ENCODE data around the gene OCA2.

DNA sequence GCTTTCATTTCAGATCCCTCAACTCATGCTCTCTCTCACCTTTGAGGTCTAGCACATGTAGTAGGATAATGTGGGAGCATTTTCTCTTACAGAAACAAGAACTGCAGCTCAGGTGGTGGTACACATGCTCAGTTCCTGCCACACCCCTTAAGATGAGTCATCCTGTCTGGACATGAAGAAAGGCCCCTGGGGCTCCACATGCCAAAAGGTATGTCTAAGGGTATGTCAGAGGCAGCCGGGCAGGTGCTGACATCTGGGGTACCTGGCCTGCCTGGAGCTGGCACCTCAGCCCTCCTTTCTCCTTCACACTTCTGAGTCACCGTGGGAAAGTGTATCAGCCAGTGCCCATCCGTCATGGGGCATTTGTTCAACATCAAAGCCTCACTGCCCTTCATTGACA lies 209.9 kb downstream of the OCA2 start:
- TF ChIP-seq, protein P1, sequence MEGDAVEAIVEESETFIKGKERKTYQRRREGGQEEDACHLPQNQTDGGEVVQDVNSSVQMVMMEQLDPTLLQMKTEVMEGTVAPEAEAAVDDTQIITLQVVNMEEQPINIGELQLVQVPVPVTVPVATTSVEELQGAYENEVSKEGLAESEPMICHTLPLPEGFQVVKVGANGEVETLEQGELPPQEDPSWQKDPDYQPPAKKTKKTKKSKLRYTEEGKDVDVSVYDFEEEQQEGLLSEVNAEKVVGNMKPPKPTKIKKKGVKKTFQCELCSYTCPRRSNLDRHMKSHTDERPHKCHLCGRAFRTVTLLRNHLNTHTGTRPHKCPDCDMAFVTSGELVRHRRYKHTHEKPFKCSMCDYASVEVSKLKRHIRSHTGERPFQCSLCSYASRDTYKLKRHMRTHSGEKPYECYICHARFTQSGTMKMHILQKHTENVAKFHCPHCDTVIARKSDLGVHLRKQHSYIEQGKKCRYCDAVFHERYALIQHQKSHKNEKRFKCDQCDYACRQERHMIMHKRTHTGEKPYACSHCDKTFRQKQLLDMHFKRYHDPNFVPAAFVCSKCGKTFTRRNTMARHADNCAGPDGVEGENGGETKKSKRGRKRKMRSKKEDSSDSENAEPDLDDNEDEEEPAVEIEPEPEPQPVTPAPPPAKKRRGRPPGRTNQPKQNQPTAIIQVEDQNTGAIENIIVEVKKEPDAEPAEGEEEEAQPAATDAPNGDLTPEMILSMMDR (IDR thresholded peaks at IDR 0.05) = no peak
- TF ChIP-seq POLR2A (IDR thresholded peaks at IDR 0.05) = no peak
- no peak for TF ChIP-seq POLR2AphosphoS5 (IDR thresholded peaks at IDR 0.05)
- no peak for TF ChIP-seq EP300 (IDR thresholded peaks at IDR 0.05)
